ENCODE data around the gene HSPB7. TPM values are rescaled to one million over a fixed set of nuclear protein-coding genes. Genes with fewer than 3 reads are reported as not detected.
"Not testable (repeated sequence)": the region's sequence is repeated elsewhere in the genome, so short reads cannot be mapped to it uniquely, and the experiment has no call there.

HSPB7 gene
- total and polyA plus RNA-seq, 2 donors (not counting 3 experiments of a cell fraction or from before 2014, with no cell fraction given), result not detected

GRCh38 chr1:16043521-16043920 lies 25.7 kb upstream of the HSPB7 start, which contains the start of gene CLCNKB:
Gene CLCNKB, plus strand, starts transcription at chr1:16043782. Its CDS starts 711 bp downstream, at chr1:16044493.
- Histone ChIP-seq H3K9me3 (replicated peaks; ENCODE audit: control insufficient read depth, insufficient read depth, low read length) (no peaks in the 10 kb centered on the region), H3K4me2 (ENCODE audit: insufficient read depth, low read length) (no peak within 1 kb of the TSS), H3K4me3 (replicated peaks in 1 of 3; ENCODE audit: insufficient read depth in 1 of 3, low read depth in 1 of 3, low read length in 3 of 3) (no peak within 1 kb of the TSS), H3K79me2 (ENCODE audit: control insufficient read depth, insufficient read depth, low read length) (no peaks in the 10 kb centered on the region), H3K27ac (ENCODE audit: insufficient read depth, low read depth, low read length) (no peak within 1 kb of the TSS), H4K20me1 (replicated peaks; ENCODE audit: control insufficient read depth, extremely low read depth, insufficient read depth, low read length) (no peaks in the 10 kb centered on the region), H3K9me1 (replicated peaks; ENCODE audit: control insufficient read depth, extremely low read depth, insufficient read depth, low read length) (no peaks in the 10 kb centered on the region), H3K36me3 (ENCODE audit: control insufficient read depth in 2 of 2, extremely low read depth in 1 of 2, insufficient read depth in 2 of 2, low read length in 2 of 2) (no peaks in the 10 kb centered on the region), H3K9ac (replicated peaks; ENCODE audit: extremely low read depth, insufficient read depth, low read length) (no peak within 1 kb of the TSS), H3K27me3 (ENCODE audit: control insufficient read depth in 2 of 2, insufficient read depth in 2 of 2, low read length in 2 of 2) (no peaks in the 10 kb centered on the region), H3K4me1 (ENCODE audit: control insufficient read depth, extremely low read depth, insufficient read depth, low read length) (no peaks in the 10 kb centered on the region), H2AFZ (ENCODE audit: low read depth, low read length) (no peak within 1 kb of the TSS)
- FAIRE-seq (no peak), DNase-seq (ENCODE audit: low read depth, low spot score) (no peak)
- POLR2A ChIA-PET, result no interaction called here
- no TSS peak for BruUV-seq (replicated peaks)
- CTCF ChIA-PET, result no interaction called here
- dilution Hi-C loops (cut with MboI; ENCODE audit: extremely low pct_ligation_motif_present, low sequenced_read_pairs) (no loop called here), intact Hi-C loops (cut with micrococcal nuclease) (no loop called here)
- TF ChIP-seq JUN (IDR thresholded peaks at IDR 0.05; ENCODE audit: borderline replicate concordance, insufficient read depth, insufficient read length, low read depth) (no peak), POLR2AphosphoS5 (IDR thresholded peaks at IDR 0.05; ENCODE audit: insufficient read depth, low read depth, low read length) (no peak), POLR2A (IDR thresholded peaks at IDR 0.05; ENCODE audit: low read depth, low read length) (no peak), MAX (IDR thresholded peaks at IDR 0.05; ENCODE audit: insufficient read depth, insufficient read length) (no peak), MYC (IDR thresholded peaks at IDR 0.05; ENCODE audit: low read depth, low read length) (no peak), CTCF (IDR thresholded peaks at IDR 0.05; ENCODE audit: extremely low read depth in 1 of 2, insufficient read depth in 1 of 2, low read depth in 1 of 2, low read length in 2 of 2) (no peak)

GRCh38 chr1:16042654-16043053 lies 24.8 kb upstream of the HSPB7 start:
- H3K9ac ChIP-seq (replicated peaks; ENCODE audit: extremely low read depth, insufficient read depth, low read length); H3K27me3 ChIP-seq (ENCODE audit: control insufficient read depth in 2 of 2, insufficient read depth in 2 of 2, low read length in 2 of 2); H3K9me1 ChIP-seq (replicated peaks; ENCODE audit: control insufficient read depth, extremely low read depth, insufficient read depth, low read length); intact Hi-C loops (cut with micrococcal nuclease); H3K4me1 ChIP-seq (ENCODE audit: control insufficient read depth, extremely low read depth, insufficient read depth, low read length); H3K4me3 ChIP-seq (replicated peaks in 1 of 3; ENCODE audit: insufficient read depth in 1 of 3, low read depth in 1 of 3, low read length in 3 of 3); H4K20me1 ChIP-seq (replicated peaks; ENCODE audit: control insufficient read depth, extremely low read depth, insufficient read depth, low read length); H3K27ac ChIP-seq (ENCODE audit: insufficient read depth, low read depth, low read length); H3K4me2 ChIP-seq (ENCODE audit: insufficient read depth, low read length); FAIRE-seq; H2AFZ ChIP-seq (ENCODE audit: low read depth, low read length); H3K36me3 ChIP-seq (ENCODE audit: control insufficient read depth in 2 of 2, extremely low read depth in 1 of 2, insufficient read depth in 2 of 2, low read length in 2 of 2); CTCF ChIA-PET; dilution Hi-C loops (cut with MboI; ENCODE audit: extremely low pct_ligation_motif_present, low sequenced_read_pairs); H3K9me3 ChIP-seq (replicated peaks; ENCODE audit: control insufficient read depth, insufficient read depth, low read length); H3K79me2 ChIP-seq (ENCODE audit: control insufficient read depth, insufficient read depth, low read length); BruUV-seq (replicated peaks); DNase-seq (ENCODE audit: low read depth, low spot score); POLR2A ChIA-PET: not testable (repeated sequence)

All from endothelial cell of umbilical vein (primary cell).